GM20431 (cell line): ENCODE data around the gene TMPRSS4.

ENCODE experiments used
- in situ Hi-C: fragments of 300-500 bp; cut with MseI, MboI; formaldehyde crosslinking; loops from one replicate; pipeline ENCODE4 v1.15.0; 2020; ENCODE audit warnings: low sequenced_read_pairs; ENCODE audit not compliant: unreplicated experiment

Gene TMPRSS4

DNA sequence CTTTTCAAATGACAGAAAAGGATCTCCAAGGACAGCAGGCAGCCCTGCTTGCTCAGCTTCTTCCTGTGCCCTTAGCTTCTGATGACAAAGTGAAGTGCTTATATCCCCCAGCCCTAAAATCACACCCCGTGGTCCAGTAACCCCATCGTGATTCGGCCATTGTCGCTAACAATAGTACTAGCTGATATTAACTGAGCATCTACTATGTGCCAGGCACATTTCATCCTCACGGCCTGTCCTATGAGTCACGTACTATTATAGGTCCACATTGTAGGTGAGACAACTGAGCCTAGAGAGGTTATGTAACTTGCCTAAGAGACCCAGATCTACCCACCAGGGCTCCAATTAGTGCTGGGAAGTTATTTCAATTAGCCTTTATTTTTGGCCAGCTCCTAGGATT, 69.7 kb downstream of the TMPRSS4 start:
- in situ Hi-C loops, result no loop called here

DNA sequence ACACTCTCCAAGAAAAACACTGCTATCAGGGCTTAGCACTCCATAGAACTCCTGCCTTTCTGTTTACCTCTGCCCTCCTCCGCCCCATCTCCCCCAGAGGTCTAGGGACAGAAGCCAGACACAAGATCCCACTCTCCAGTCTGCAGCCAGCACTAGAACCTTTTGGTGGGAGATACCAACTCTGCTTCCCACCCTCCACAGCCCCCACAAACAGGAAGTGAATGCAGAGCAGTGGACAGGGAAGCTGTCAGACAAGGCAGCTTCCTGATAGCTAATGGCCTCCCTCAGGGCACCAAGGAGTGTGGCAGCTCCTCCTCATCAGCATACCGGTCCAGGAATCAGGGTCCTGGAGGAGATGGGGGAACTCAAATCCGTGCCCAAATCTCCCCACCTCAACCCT, 70.6 kb downstream of the TMPRSS4 start:
- in situ Hi-C loops, result no loop called here

DNA sequence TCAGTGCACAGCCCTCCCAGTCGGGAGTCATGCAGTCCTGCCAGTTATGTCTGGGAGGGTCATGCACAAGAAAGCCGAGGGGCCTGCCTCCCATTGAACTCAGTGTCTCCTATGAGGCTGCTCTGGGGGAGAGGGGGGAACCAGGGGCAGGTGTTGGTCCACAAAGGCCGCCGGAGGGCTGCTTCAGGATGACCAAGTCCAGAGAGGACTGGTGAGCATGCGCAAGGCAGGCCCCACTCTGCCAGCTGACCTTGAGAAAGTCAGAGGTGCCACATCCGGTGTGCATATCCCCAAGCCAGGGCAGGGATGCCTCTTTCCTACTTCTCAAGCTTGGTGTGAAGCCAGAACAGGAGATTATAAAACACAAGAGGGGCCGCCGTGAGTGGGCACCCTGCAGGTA, 71.4 kb downstream of the TMPRSS4 start:
- in situ Hi-C loops, result no loop called here

DNA sequence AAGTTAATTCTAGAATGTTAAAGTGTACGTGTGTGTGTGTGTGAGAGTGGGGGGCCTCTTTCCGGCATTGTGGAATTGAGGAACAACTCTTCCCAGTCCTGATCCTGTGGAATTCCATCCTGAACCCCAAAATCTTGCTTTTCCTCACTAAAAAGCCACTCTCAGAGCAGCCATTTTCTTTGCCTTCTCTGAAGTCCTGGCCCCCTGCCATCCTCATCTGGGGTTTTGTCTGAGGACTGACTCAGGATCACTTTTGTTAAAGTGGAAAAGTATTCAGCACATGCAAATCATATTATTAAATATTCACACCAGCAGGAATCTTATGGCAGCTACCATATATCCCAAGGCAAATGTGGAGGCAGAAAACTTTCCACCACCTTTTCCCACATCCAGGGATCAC, 72.0 kb downstream of the TMPRSS4 start:
- in situ Hi-C loops, result no loop called here

DNA sequence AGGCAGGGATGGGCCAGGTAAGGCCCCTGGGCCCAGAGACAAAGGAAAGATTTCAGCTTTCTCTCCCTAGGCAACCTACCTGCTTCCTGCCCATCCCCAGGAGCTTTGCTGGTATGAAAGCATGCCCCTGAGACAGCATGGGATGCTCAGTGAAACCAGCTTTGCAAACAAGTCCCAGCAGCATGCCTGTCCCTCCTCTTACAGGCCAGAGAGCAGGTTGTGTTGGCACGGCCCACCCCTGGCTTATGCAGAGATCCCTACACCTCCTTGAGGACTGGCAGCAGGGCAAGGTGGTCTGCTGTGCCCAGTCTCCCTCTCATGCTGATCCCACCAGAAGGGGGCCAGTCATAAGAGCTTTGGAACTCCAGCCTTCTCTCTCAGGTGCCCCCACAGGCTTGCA, 72.6 kb downstream of the TMPRSS4 start:
- in situ Hi-C loops, result no loop called here

DNA sequence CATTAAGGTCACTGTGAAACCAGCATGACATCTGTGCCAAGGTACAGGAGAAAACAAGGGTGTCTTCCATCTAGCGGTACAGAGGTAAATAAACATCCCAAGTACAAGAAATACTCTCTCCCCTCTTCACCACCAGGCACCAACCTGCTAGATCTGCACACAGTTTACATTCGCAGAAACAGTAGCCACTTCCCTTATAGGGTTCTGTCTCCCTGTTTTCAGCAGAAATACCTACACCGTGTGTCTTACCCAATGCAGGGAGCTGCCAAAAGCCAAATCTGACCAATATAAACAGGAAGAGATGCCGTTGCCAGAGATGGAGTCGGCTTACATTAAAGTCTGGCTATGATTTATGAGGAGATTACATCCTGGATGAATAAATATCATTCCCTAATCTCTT, 74.6 kb downstream of the TMPRSS4 start:
- in situ Hi-C loops, result no loop called here

DNA sequence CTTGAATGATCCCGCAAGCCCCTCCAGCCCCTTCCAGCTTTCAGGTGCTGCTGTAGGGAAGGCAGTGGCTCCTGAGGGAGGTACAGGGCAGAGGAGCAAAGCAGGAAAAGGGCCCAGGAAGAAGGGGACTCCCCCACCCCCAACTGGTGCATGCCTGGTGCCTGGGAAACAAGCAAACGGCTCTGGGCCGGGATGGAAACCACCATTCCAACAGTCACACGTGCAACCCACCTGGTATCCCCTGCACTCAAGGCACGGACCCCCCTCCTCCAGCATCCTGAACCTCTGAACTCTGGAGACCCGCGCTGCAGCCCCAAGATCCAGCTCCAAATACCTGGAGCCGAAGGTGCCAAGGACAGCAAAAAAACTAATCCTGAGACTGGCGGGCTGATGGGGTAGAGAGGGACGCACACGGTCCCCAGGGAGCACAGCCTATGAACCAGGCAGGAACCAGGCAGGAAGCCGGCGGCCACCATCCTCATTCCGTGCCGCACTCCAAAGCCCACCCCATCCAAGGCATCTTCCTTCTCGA, 75.2 kb downstream of the TMPRSS4 start:
- in situ Hi-C loops, result no loop called here

DNA sequence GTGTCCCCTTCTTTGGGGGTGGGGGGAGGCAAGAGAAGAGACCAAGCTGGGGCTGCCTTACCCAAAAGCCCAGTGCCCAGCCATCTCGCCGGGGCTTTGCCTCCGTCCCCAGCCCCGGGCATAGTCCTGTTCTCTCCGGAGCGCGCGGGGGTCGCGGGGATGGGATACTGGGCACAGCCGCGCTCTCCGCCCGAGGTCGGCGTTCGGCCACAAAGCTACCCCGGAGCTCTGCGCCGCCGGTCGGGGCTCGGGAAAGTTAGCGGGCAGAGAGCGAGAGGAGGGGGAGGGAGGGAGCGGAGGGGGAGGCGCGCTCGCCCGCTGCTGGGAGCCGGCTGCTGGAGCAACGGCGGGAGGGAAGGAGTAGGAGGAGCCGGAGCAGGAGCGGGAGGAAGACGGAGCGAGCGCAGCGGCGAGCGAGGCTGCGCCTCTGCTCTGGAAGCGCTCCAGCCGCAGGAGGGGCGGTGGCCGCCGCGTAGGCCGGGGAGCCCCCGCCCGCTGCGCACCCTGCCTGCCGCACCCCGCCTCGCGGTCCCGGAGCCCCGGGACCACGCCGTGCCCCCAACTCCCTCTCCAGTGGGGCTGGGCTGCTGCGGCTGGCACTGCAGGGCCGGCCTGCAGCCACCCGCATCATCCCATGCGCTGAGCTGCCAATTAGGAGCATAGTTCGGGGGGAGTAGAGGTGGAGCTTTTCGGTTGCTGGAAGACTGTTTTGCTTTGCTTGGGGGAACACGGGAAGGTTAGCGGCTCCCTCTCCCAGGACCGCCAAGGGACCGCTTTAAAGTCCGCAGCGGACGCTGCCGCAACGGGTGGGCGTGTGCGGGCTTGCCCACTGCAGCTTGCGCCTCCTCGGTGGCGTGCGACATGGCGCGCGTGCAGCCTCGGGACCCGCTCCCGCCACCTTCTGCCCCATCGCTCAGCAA, 75.9 kb downstream of the TMPRSS4 start, which contains the start of gene SCN4B:
Gene SCN4B, minus strand, starts transcription at position 272 of the 920 bp plus-strand sequence. Its CDS starts 150 bp downstream, at position 122.
- in situ Hi-C loops, result no loop called here

DNA sequence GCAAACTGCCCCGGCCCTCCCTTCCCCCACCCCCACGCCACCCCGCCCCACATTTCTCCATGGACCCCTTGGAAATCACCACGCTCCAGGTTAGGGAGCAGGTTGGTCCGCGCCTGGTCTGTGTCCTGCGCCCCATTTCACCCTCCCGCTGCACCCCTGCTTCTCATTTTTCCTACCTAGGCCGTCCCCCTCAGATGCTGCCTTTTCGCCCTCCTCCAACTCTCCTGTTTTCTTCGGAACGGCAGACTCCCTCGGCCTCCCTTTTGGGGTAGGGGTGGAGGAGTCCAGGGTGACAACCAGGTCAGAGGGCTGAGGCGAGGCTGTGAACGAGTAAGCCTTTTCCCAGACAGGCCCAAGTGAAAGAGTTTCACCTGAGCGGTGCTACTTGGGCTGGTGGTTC, 76.6 kb downstream of the TMPRSS4 start:
- in situ Hi-C loops, result no loop called here

DNA sequence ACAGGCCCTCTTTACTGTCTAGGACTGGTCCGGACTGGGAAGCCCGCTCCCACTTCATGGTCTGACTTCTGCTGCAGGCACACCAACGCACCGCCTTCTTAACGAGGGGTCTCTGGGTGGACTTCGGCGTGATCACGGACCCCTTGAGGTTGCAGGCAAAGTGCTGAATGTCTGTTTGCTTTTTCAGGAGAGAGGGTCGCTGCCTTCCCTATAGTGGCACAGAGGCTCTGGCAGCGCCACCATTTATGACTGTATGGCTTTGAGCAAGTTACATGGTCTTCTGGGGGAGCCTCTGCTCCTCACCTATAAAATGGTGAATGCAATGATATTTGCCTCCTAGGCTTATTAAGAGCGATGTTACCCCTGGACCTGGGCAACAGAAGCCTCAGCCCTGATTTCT, 77.1 kb downstream of the TMPRSS4 start:
- in situ Hi-C loops, result no loop called here

DNA sequence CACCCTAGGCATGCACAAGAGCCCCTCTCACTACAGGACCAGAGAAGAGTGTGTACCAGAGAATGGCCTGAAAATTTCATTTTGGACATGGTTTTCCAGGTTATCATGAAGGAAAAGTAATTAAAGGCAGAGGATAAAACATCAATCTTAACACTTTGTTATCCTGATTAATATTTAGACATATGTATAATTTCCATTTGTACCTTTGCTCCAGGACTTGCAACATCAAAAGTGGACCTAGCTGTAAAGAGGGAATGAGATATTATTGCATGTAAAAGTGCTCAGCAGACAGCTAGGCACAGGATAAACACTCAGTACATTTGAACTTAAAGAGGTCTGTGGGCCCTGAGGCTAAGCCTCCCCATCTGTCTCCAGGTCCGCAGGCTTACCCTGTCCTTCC, 77.8 kb downstream of the TMPRSS4 start:
- in situ Hi-C loops, result no loop called here

DNA sequence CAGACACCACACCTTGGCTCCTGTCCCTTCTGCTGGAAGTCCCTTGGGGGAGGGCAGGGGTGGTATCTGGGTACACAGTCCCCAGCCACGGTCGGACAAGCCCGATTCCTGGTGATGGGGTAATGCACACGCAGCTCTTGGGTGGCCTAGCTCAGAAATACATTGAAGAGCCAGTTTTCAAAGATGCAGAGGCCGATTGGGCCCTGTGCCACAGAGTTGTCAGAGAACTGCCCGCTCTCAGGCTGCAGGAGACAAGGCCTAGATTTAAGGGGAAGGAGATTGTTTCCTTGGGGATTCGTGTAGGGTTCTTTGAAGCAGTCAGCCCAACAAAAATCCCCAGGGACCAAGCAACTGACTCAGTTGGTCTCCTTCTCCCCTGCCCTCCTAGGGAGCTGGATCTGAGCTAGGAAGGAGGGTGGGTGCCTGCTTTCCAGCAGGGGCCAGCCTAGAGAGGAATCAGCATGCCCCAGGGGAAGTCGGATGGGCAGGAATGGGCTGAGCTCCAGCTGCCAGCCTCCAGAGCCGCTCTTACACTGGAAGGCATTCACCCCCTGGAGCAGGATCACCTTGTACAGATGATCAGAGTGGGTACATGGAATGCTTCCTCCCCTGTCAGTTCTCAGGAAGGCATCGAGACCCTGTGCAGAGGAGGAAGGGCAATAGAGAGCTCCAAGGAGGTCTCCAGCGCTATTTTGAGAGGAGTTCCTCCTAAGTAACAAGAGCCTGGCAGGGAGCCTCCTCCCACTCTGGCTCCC, 79.1 kb downstream of the TMPRSS4 start:
- in situ Hi-C loops, result no loop called here

DNA sequence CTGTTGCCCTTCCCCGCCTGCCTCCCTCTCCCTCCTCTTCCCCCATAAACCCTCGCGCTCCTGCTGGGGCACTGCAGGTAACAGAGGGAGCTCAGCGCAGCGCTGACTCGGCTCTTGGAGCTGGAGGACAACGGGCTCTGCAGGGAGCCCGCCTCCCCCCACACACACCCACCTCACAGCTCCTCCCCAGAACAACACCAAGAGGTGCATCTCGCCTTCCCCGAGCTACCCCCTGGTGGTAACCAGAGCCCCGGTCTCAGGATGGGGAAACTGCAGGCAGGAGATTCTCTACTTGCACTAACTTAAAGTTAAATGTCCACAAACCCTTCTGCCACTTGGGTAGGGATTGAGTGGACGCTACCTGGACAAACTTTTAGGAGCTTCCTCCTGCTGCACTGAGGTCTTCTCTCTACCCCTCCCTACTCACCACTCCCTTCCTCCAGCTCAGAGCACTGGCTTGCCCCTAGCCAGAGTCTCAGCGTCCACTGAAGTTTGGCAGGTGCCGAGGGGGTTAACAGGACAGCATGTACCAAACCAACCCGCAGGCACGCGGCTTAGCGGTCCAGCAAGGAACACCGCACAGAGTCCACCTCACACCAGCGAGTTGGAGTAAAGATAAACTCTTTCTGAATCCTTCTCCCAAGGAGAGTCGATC, 79.8 kb downstream of the TMPRSS4 start:
- in situ Hi-C loops, result no loop called here

DNA sequence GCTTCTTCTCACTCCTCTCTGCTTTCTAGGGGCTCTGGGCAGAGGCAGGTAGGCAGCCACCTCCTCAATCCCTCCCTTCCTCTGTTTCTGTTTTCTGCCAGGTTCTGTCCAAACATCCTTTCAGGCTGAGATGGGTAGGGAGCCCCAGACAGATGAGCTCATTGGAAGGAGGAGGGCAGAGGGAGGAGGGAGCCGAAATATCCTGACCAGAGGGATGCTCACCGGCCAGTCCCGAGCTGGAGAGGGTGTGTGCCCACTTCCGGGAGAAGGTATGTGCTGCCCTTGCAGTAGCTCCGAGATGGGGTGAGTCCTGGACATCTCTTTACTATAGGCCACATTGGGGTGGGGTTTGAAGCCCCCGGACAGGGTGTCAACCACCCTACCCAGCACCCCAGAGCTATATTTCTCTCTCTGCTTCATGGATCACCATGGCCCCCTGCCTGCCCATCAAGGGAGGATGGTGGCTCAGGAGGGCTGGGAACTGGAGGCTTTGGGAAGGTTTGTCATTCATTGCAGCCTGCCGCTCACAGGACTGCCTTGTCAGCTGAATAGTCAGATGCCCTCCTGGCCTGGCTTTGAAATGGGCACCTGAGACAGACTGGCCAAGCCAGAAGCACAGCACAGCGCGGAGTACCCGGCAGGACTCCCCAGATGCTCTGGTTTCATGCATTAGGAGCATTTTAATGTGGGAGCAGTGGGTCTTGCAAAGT, 80.5 kb downstream of the TMPRSS4 start:
- in situ Hi-C loops, result no loop called here

DNA sequence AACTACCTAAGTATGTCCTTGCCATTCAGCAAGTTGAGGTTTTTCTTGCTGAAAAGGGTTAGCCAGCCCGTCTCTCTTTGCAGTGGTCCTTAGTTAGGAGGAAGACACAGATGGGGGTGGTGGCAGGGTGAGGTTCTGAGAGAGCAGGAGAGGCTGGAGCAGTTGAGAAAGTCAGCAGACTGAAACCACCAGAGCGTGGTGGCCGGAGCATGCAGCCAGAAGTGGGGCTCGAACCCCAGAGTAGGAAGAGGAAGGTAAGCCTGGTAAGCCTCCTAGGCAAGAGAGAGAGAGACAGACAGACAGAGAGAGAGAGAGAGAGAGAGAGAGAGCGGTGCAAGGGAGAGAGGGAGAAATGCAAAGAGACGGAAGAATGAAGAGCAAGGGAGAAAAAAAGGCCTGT, 84.9 kb downstream of the TMPRSS4 start:
- in situ Hi-C loops, result no loop called here

DNA sequence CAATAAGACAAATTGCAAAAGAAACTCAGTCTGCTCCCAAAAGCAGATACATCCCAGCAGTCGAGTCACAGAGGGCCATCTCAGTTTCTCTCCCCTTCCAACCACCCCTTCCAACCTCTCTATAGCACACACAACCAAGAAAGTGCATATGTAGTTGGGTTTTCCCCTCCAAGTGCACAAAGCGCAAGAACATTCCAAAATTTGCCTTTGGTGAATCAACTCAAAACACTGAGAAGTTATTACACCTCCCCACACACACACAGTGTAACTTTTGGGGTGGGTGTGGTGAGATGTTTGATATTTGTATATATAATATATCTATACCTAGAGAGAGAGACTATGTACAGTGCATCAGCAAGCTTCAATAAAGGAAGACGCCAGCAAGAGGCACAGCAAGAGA, 86.0 kb downstream of the TMPRSS4 start:
- in situ Hi-C loops, result no loop called here

DNA sequence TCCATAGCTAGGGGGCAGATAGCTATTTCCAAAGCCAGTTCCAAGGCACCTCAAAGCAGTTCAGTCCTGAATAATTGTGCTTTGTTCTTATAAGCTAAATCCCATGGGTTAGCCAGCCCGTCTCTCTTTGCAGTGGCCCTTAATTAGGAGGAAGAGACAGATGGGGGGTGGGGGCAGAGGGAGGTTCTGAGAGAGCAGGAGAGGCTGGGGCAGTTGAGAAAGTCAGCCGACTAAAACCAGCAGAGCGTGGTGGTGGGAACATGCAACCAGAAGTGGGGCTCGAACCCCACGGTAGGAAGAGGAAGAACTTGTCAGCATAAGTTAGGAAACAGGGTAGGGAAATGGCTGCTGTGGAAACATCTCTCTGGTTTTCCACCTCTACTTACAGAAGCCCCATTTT, 86.6 kb downstream of the TMPRSS4 start:
- in situ Hi-C loops, result no loop called here

DNA sequence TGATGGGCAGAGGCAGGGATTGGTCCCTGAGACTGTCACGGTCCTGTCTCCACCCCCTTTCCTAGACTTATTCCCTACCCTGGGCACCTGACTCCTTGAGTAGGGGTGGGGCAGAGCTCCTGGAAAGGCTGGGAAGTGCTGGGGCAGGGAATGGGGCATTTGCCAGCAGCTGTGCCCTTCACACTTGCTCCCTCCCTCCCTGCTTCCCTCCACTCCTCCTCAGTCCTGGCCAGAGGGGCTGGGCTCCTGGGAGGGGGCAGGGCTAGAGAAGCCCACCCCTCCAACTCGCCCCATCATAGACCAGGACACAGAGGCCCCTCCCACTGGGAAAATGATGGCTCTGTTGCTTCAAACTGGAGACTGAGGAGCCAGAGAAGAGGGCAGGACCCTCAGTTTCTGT, 88.0 kb downstream of the TMPRSS4 start:
- in situ Hi-C loops, result no loop called here

DNA sequence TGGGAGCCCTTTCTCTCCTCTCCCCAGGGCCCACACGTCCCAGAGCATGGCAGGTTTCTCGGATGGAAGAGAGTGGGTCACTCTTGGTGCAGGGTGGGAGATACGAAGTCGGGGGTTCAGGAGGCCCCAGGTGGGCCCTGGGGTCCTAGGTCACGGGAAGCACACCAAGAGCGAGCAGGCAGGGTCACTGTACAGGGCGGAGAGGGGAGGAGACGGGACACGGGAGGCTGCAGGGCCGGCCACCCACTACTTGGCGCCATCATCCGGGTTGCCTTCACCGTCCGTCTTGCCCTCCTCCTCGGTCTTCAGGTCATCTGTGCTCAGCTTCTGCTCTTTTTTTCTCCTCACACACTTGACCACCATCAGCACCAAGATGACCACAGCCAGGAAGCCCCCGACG, 89.8 kb downstream of the TMPRSS4 start:
- in situ Hi-C loops, result no loop called here

DNA sequence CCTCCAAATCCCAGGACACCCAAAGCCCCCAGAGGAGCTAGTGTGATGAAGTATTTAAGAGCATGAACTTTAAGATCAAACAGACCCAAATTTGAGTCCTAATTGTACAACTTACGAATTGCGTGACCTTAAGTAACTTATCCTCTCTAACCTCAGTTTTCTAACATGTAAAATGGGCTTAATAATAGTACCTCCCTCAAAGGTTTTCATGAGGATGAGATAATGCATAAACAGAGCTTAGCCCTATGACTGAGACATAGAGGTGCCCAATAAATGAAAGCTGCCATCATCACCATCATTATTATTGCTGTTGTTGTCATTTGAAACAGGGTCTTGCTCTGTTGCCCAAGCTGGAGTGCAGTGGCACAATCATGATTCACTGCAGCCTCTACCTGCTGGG, 90.4 kb downstream of the TMPRSS4 start:
- in situ Hi-C loops, result no loop called here
